Measurements from ENCODE around the gene PITX3. TPM values are rescaled to one million over a fixed set of nuclear protein-coding genes. Genes with fewer than 3 reads are reported as not detected.

The PITX3 gene
- total and polyA plus RNA-seq, 2 donors (not counting 3 experiments of a cell fraction or from before 2014, with no cell fraction given) = not detected

DNA sequence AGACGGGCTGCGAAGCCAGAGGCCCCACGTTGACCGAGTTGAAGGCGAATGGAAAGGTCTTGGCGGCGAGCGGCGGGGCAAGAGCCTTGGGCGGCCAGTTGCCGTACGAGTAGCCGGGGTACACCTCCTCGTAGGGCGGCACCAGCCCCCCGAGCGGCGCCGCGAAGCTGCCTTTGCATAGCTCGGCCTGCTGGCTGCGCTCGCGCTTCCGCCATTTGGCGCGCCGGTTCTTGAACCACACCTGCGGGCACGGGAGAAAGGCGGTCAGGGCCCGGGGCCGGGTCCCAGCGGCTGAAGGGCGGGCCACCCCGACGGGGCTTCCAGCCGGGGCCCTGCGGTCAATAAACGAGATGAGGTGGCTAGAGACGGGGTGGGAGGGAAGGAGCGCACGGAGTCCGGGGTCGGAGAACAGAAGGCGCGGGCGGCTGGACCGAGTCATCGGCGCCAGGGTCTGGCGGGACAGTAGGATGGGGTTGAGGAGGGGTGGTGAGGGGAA, 10.4 kb downstream of the PITX3 start:
- H3K9me1 ChIP-seq (replicated peaks; ENCODE audit: control insufficient read depth, extremely low read depth, insufficient read depth, low read length) = no peaks in the 10 kb centered on the region
- FAIRE-seq = no peak
- no peaks in the 10 kb centered on the region for H3K36me3 ChIP-seq (ENCODE audit: control insufficient read depth in 2 of 2, extremely low read depth in 1 of 2, insufficient read depth in 2 of 2, low read length in 2 of 2)
- BruUV-seq (replicated peaks) = no TSS peak
- no peak for TF ChIP-seq FOS (IDR thresholded peaks at IDR 0.05; ENCODE audit: borderline replicate concordance, insufficient read depth, low read length)
- TF ChIP-seq, protein P1, sequence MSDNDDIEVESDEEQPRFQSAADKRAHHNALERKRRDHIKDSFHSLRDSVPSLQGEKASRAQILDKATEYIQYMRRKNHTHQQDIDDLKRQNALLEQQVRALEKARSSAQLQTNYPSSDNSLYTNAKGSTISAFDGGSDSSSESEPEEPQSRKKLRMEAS (IDR thresholded peaks at IDR 0.05; ENCODE audit: insufficient read depth, insufficient read length) = no peak
- no peak for TF ChIP-seq POLR2A (IDR thresholded peaks at IDR 0.05; ENCODE audit: low read depth, low read length)
- TF ChIP-seq GATA2 (IDR thresholded peaks at IDR 0.05; ENCODE audit: insufficient read depth, insufficient read length, low read depth, low read length) = no peak
- no peak for TF ChIP-seq MYC (IDR thresholded peaks at IDR 0.05; ENCODE audit: low read depth, low read length)
- TF ChIP-seq JUN (IDR thresholded peaks at IDR 0.05; ENCODE audit: borderline replicate concordance, insufficient read depth, insufficient read length, low read depth) = no peak
- TF ChIP-seq EZH2 (IDR thresholded peaks at IDR 0.05; ENCODE audit: borderline replicate concordance, low read depth, low read length, severe bottlenecking) = peak; percentile 95
- no peak for TF ChIP-seq POLR2AphosphoS5 (IDR thresholded peaks at IDR 0.05; ENCODE audit: insufficient read depth, low read depth, low read length)
- TF ChIP-seq, protein P2, sequence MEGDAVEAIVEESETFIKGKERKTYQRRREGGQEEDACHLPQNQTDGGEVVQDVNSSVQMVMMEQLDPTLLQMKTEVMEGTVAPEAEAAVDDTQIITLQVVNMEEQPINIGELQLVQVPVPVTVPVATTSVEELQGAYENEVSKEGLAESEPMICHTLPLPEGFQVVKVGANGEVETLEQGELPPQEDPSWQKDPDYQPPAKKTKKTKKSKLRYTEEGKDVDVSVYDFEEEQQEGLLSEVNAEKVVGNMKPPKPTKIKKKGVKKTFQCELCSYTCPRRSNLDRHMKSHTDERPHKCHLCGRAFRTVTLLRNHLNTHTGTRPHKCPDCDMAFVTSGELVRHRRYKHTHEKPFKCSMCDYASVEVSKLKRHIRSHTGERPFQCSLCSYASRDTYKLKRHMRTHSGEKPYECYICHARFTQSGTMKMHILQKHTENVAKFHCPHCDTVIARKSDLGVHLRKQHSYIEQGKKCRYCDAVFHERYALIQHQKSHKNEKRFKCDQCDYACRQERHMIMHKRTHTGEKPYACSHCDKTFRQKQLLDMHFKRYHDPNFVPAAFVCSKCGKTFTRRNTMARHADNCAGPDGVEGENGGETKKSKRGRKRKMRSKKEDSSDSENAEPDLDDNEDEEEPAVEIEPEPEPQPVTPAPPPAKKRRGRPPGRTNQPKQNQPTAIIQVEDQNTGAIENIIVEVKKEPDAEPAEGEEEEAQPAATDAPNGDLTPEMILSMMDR (IDR thresholded peaks at IDR 0.05; ENCODE audit: extremely low read depth in 1 of 2, insufficient read depth in 1 of 2, low read depth in 1 of 2, low read length in 2 of 2) = peak in 1 of 2 donors; percentile 44
- H3K4me1 ChIP-seq (ENCODE audit: control insufficient read depth, extremely low read depth, insufficient read depth, low read length) = peaks cover 3% of the 10 kb centered on the region
- dilution Hi-C loops (cut with MboI; ENCODE audit: extremely low pct_ligation_motif_present, low sequenced_read_pairs) (loop anchor here (25.0 kb wide), 1 partner anchor 131 kb away; no protein-coding TSS in a partner anchor), intact Hi-C loops (cut with micrococcal nuclease) (loop anchor here (1.0 to 5.0 kb wide), 6 partner anchors 116 to 351 kb away; no protein-coding TSS in a partner anchor)
- no peak for DNase-seq (ENCODE audit: low read depth, low spot score)
- peak overlapping the region; percentile 36 for H2AFZ ChIP-seq (ENCODE audit: low read depth, low read length)
- ChIA-PET POLR2A (interaction anchor here (0.5 to 1.5 kb wide), 2 partner anchors 14 to 70 kb away, joined by 4 to 5 read pairs; partner anchors contain the start of gene GBF1), CTCF (interaction anchor here (0.7 to 17.3 kb wide), 34 partner anchors 10 to 248 kb away, joined by 3 to 1402 read pairs (median 8); partner anchors contain the start of genes FBXL15, GBF1, NFKB2 and PITX3)
- no peak overlapping the region for H3K9ac ChIP-seq (replicated peaks; ENCODE audit: extremely low read depth, insufficient read depth, low read length)
- H3K27me3 ChIP-seq (ENCODE audit: control insufficient read depth in 2 of 2, insufficient read depth in 2 of 2, low read length in 2 of 2) = peaks cover 49 to 57% of the 10 kb centered on the region in 2 experiments
- H4K20me1 ChIP-seq (replicated peaks; ENCODE audit: control insufficient read depth, extremely low read depth, insufficient read depth, low read length) = no peaks in the 10 kb centered on the region
- H3K4me2 ChIP-seq (ENCODE audit: insufficient read depth, low read length) = peak overlapping the region; percentile 3
- H3K4me3 ChIP-seq (replicated peaks in 1 of 3; ENCODE audit: insufficient read depth in 1 of 3, low read depth in 1 of 3, low read length in 3 of 3) = peak overlapping the region in 1 of 3 experiments; percentile 15
- H3K27ac ChIP-seq (ENCODE audit: insufficient read depth, low read depth, low read length) = no peak overlapping the region
- no peaks in the 10 kb centered on the region for H3K79me2 ChIP-seq (ENCODE audit: control insufficient read depth, insufficient read depth, low read length)
- no peaks in the 10 kb centered on the region for H3K9me3 ChIP-seq (replicated peaks; ENCODE audit: control insufficient read depth, insufficient read depth, low read length)
